NOMO-1 (cell line): ENCODE data around the gene KLC1.

ENCODE experiments used
- DNase-seq, 2 experiments: peaks; one replicate each; lab custom pipeline; 2025; ENCODE audit not compliant: unreplicated experiment in 2 of 2; lab: John Stamatoyannopoulos, UW

Gene KLC1

GRCh38 chr14:103656756-103657133, 27.7 kb downstream of the KLC1 start:
- DNase-seq, result no peak

GRCh38 chr14:103657471-103657870, 28.5 kb downstream of the KLC1 start:
- DNase-seq, result no peak

- no peak for DNase-seq
Measured at GRCh38 chr14:103659631-103660030, 30.6 kb downstream of the KLC1 start.

GRCh38 chr14:103662029-103662428, 33.0 kb downstream of the KLC1 start:
- DNase-seq, result no peak

- DNase-seq, result no peak
Measured at GRCh38 chr14:103662591-103662990, 33.6 kb downstream of the KLC1 start.

GRCh38 chr14:103663506-103663905, 34.5 kb downstream of the KLC1 start:
- no peak for DNase-seq

- DNase-seq, result no peak
Measured at GRCh38 chr14:103667671-103668070, 38.7 kb downstream of the KLC1 start.

- DNase-seq, result no peak
Measured at GRCh38 chr14:103668117-103668516, 39.1 kb downstream of the KLC1 start.

GRCh38 chr14:103669370-103669769, 40.4 kb downstream of the KLC1 start:
- no peak for DNase-seq

GRCh38 chr14:103671911-103672310, 42.9 kb downstream of the KLC1 start:
- DNase-seq, result no peak

- no peak for DNase-seq
Measured at GRCh38 chr14:103675957-103676356, 46.9 kb downstream of the KLC1 start.

GRCh38 chr14:103676881-103677675, 48.1 kb downstream of the KLC1 start:
- no peak for DNase-seq

GRCh38 chr14:103679351-103679750, 50.3 kb downstream of the KLC1 start:
- DNase-seq, result peak; percentile 74 to 75

GRCh38 chr14:103680491-103681231, 51.6 kb downstream of the KLC1 start:
- DNase-seq, result no peak

GRCh38 chr14:103683139-103683538, 54.1 kb downstream of the KLC1 start:
- DNase-seq, result no peak

- DNase-seq, result no peak
Measured at GRCh38 chr14:103684471-103684870, 55.5 kb downstream of the KLC1 start.

GRCh38 chr14:103684871-103685270, 55.9 kb downstream of the KLC1 start:
- DNase-seq, result no peak

GRCh38 chr14:103685276-103686211, 56.5 kb downstream of the KLC1 start:
- DNase-seq, result no peak

GRCh38 chr14:103686831-103687485, 57.9 kb downstream of the KLC1 start:
- DNase-seq, result no peak

GRCh38 chr14:103687712-103688111, 58.7 kb downstream of the KLC1 start:
- no peak for DNase-seq

- DNase-seq, result no peak
Measured at GRCh38 chr14:103688441-103688840, 59.4 kb downstream of the KLC1 start.
